Smooth muscle cell (in vitro differentiated cells): ENCODE results near the gene MISFA. TPM values are rescaled to one million over a fixed set of nuclear protein-coding genes. Genes with fewer than 3 reads are reported as not detected.

Source experiments
- DNase-seq: peaks from one replicate; lab custom pipeline; 2025; ENCODE audit not compliant: unreplicated experiment; lab: John Stamatoyannopoulos, UW
- H2AFZ ChIP-seq: fragments of 200-600 bp; sonication (generic); 2 replicates; pipeline ENCODE4 v1.6.0; 2016; ENCODE audit warnings: antibody characterized with exemption, low read depth, mild to moderate bottlenecking
- H3F3A ChIP-seq: fragments of 200-600 bp; sonication (generic); 2 replicates; pipeline ENCODE4 v1.6.0; 2017; ENCODE audit warnings: antibody characterized with exemption, low read depth
- H3K27ac ChIP-seq: fragments of 200-600 bp; sonication (generic); 2 replicates; pipeline ENCODE4 v1.5.1; 2016; ENCODE audit warnings: low read depth, mild to moderate bottlenecking
- H3K27me3 ChIP-seq: fragments of 200-600 bp; sonication (generic); 2 replicates; pipeline ENCODE4 v1.6.1; 2016; ENCODE audit warnings: low read depth, mild to moderate bottlenecking
- H3K36me3 ChIP-seq: fragments of 200-600 bp; sonication (generic); 2 replicates; pipeline ENCODE4 v1.5.1; 2016; ENCODE audit warnings: low read depth
- H3K4me1 ChIP-seq: fragments of 200-600 bp; sonication (generic); 2 replicates; pipeline ENCODE4 v1.5.1; 2016; ENCODE audit warnings: low read depth
- H3K4me2 ChIP-seq: fragments of 200-600 bp; sonication (generic); 2 replicates; pipeline ENCODE4 v1.6.0; 2016; ENCODE audit warnings: mild to moderate bottlenecking
- H3K4me3 ChIP-seq: fragments of 200-600 bp; sonication (generic); 2 replicates; pipeline ENCODE4 v1.5.1; 2016; ENCODE audit warnings: mild to moderate bottlenecking
- H3K79me2 ChIP-seq: fragments of 200-600 bp; sonication (generic); 2 replicates; pipeline ENCODE4 v1.6.0; 2016; ENCODE audit warnings: low read depth, mild to moderate bottlenecking
- H3K9ac ChIP-seq: fragments of 200-600 bp; sonication (generic); 2 replicates; pipeline ENCODE4 v1.6.0; 2016; ENCODE audit warnings: low read depth
- H3K9me3 ChIP-seq: fragments of 200-600 bp; sonication (generic); replicated peaks from 2 replicates; pipeline ENCODE4 v1.5.1; 2016; ENCODE audit warnings: low read depth
- H4K20me1 ChIP-seq: fragments of 200-600 bp; sonication (generic); 2 replicates; pipeline ENCODE4 v1.6.0; 2016; ENCODE audit warnings: low read depth
- CTCF ChIP-seq: fragments of 200-600 bp; sonication (generic); IDR thresholded peaks from 2 replicates; pipeline ENCODE4 v1.5.1; 2017; ENCODE audit warnings: borderline replicate concordance, mild to moderate bottlenecking, antibody characterized with exemption; ENCODE audit not compliant: insufficient read depth, poor library complexity, severe bottlenecking
- WGBS: methylation state at CpG from one replicate; pipeline ENCODE4 v1.1.7; 2016; ENCODE audit warnings: low lambda C conversion rate; 5-methylcytosine and 5-hydroxymethylcytosine counted together
- polyA plus RNA-seq: library from polyadenylated mRNA; unstranded; fragments of >200 nt; fragmentation: Nextera tagmentation; extraction: Ambion mirVana; gene quantifications from 2 replicates; pipeline ENCODE4 v1.2.1, GENCODE V29; 2016
- total RNA-seq: library from RNA; depleted of rRNA; stranded (reverse); fragments of >200 nt; gene quantifications from 2 replicates; pipeline ENCODE4 v1.2.3, GENCODE V29; 2014

MISFA gene
- total and polyA plus RNA-seq, 2 experiments from 2014 or later, result 0.18 to 1.3 TPM

GRCh38 chr11:18615628-18616392, 16.2 kb downstream of the MISFA start:
- no peak for DNase-seq
- no peaks in the 10 kb centered on the region for H3K27me3 ChIP-seq
- peak overlapping the region; percentile 39 for H3K27ac ChIP-seq
- H4K20me1 ChIP-seq, result peaks cover 91% of the 10 kb centered on the region
- no peaks in the 10 kb centered on the region for H3K4me1 ChIP-seq
- H3K9me3 ChIP-seq, result no peaks in the 10 kb centered on the region
- no peak overlapping the region for H3K4me3 ChIP-seq
- H3K9ac ChIP-seq, result no peak overlapping the region
- TF ChIP-seq CTCF, result no peak
- no peaks in the 10 kb centered on the region for H3F3A ChIP-seq
- H3K4me2 ChIP-seq, result no peak overlapping the region
- peaks cover 75% of the 10 kb centered on the region for H3K79me2 ChIP-seq
- H2AFZ ChIP-seq, result no peak overlapping the region
- 97% methylated on average over 11 of the region's 11 CpGs for WGBS
- peaks cover 14% of the 10 kb centered on the region for H3K36me3 ChIP-seq

- no peaks in the 10 kb centered on the region for H3K27me3 ChIP-seq
- no peak for DNase-seq
- H3K4me1 ChIP-seq, result no peaks in the 10 kb centered on the region
- WGBS, result 83% methylated on average over 10 of the region's 10 CpGs
- TF ChIP-seq CTCF, result no peak
- H3K27ac ChIP-seq, result peak overlapping the region; percentile 50
- H3K4me3 ChIP-seq, result no peak overlapping the region
- H3K36me3 ChIP-seq, result no peaks in the 10 kb centered on the region
- H3K4me2 ChIP-seq, result peak overlapping the region; percentile 15
- H4K20me1 ChIP-seq, result peaks cover 99% of the 10 kb centered on the region
- no peaks in the 10 kb centered on the region for H3F3A ChIP-seq
- peaks cover 86% of the 10 kb centered on the region for H3K79me2 ChIP-seq
- H3K9ac ChIP-seq, result no peak overlapping the region
- H3K9me3 ChIP-seq, result no peaks in the 10 kb centered on the region
- H2AFZ ChIP-seq, result no peak overlapping the region
Observed at GRCh38 chr11:18617688-18618341, 18.2 kb downstream of the MISFA start.

GRCh38 chr11:18618342-18619025, 18.9 kb downstream of the MISFA start:
- no peak for DNase-seq
- H3K4me2 ChIP-seq, result peak overlapping the region; percentile 15
- H3K4me3 ChIP-seq, result no peak overlapping the region
- H3K27ac ChIP-seq, result peak overlapping the region; percentile 50
- no peaks in the 10 kb centered on the region for H3K36me3 ChIP-seq
- WGBS, result 87% methylated on average over 5 of the region's 5 CpGs
- no peaks in the 10 kb centered on the region for H3K4me1 ChIP-seq
- no peaks in the 10 kb centered on the region for H3K9me3 ChIP-seq
- no peak overlapping the region for H2AFZ ChIP-seq
- H4K20me1 ChIP-seq, result peaks cover 99% of the 10 kb centered on the region
- H3K27me3 ChIP-seq, result no peaks in the 10 kb centered on the region
- H3K9ac ChIP-seq, result no peak overlapping the region
- no peak for TF ChIP-seq CTCF
- H3F3A ChIP-seq, result no peaks in the 10 kb centered on the region
- peaks cover 86% of the 10 kb centered on the region for H3K79me2 ChIP-seq
